Measurements from ENCODE around the gene DCAF5.

DCAF5 gene

GRCh38 chr14:69154779-69155178, 1.9 kb upstream of the DCAF5 start:
- no peak overlapping the region for H2AFZ ChIP-seq (ENCODE audit: low read length)
- H3K4me2 ChIP-seq (ENCODE audit: low read depth, low read length) = no peak overlapping the region

GRCh38 chr14:69153873-69154270, 953 bp upstream of the DCAF5 start:
- peaks cover 35% of the 10 kb centered on the region for H3K79me2 ChIP-seq (ENCODE audit: low read length)
- H3K4me2 ChIP-seq (ENCODE audit: low read depth, low read length) = peak overlapping the region; percentile 76
- TF ChIP-seq EZH2 (optimal IDR thresholded peaks at IDR 0.05; ENCODE audit: low read depth, low read length) (no peak), CTCF (IDR thresholded peaks at IDR 0.05; ENCODE audit: low read length) (no peak), EZH2phosphoT487 (IDR thresholded peaks at IDR 0.05; ENCODE audit: low read length) (no peak)
- H3K27me3 ChIP-seq (replicated peaks; ENCODE audit: insufficient read depth, low read length) = no peaks in the 10 kb centered on the region
- H3K36me3 ChIP-seq (replicated peaks; ENCODE audit: insufficient read depth, low read length) = no peaks in the 10 kb centered on the region
- DNase-seq = no peak
- H3K4me3 ChIP-seq (ENCODE audit: low read length) = peak overlapping the region; percentile 68
- no peaks in the 10 kb centered on the region for H3K9me3 ChIP-seq (replicated peaks; ENCODE audit: insufficient read depth, low read length)
- H3K27ac ChIP-seq (ENCODE audit: low read length) = no peak overlapping the region
- no peaks in the 10 kb centered on the region for H3F3A ChIP-seq (ENCODE audit: insufficient read depth, low read length)
- peak overlapping the region; percentile 75 for H2AFZ ChIP-seq (ENCODE audit: low read length)
- H3K4me1 ChIP-seq (ENCODE audit: low read length) = no peaks in the 10 kb centered on the region
- peak overlapping the region; percentile 35; the same call in 1 of the 2 replicates for H3K9ac ChIP-seq (ENCODE audit: low read length)
- H4K20me1 ChIP-seq (ENCODE audit: insufficient read depth, low read length) = no peaks in the 10 kb centered on the region
- H3K9me2 ChIP-seq (replicated peaks; ENCODE audit: insufficient read depth, low read length) = no peaks in the 10 kb centered on the region

More at GRCh38 chr14:69154779-69155178, 1.9 kb upstream of the DCAF5 start:
- no peaks in the 10 kb centered on the region for H3F3A ChIP-seq (ENCODE audit: insufficient read depth, low read length)
- peaks cover 25% of the 10 kb centered on the region for H3K79me2 ChIP-seq (ENCODE audit: low read length)
- H3K27me3 ChIP-seq (replicated peaks; ENCODE audit: insufficient read depth, low read length) = no peaks in the 10 kb centered on the region
- no peaks in the 10 kb centered on the region for H4K20me1 ChIP-seq (ENCODE audit: insufficient read depth, low read length)
- no peak for DNase-seq
- no peaks in the 10 kb centered on the region for H3K9me3 ChIP-seq (replicated peaks; ENCODE audit: insufficient read depth, low read length)
- TF ChIP-seq EZH2phosphoT487 (IDR thresholded peaks at IDR 0.05; ENCODE audit: low read length) (no peak), EZH2 (optimal IDR thresholded peaks at IDR 0.05; ENCODE audit: low read depth, low read length) (no peak), CTCF (IDR thresholded peaks at IDR 0.05; ENCODE audit: low read length) (no peak)
- no peak overlapping the region for H3K9ac ChIP-seq (ENCODE audit: low read length)
- H3K27ac ChIP-seq (ENCODE audit: low read length) = no peak overlapping the region
- no peaks in the 10 kb centered on the region for H3K36me3 ChIP-seq (replicated peaks; ENCODE audit: insufficient read depth, low read length)
- H3K4me1 ChIP-seq (ENCODE audit: low read length) = no peaks in the 10 kb centered on the region
- no peaks in the 10 kb centered on the region for H3K9me2 ChIP-seq (replicated peaks; ENCODE audit: insufficient read depth, low read length)
- no peak overlapping the region for H3K4me3 ChIP-seq (ENCODE audit: low read length)

DNA sequence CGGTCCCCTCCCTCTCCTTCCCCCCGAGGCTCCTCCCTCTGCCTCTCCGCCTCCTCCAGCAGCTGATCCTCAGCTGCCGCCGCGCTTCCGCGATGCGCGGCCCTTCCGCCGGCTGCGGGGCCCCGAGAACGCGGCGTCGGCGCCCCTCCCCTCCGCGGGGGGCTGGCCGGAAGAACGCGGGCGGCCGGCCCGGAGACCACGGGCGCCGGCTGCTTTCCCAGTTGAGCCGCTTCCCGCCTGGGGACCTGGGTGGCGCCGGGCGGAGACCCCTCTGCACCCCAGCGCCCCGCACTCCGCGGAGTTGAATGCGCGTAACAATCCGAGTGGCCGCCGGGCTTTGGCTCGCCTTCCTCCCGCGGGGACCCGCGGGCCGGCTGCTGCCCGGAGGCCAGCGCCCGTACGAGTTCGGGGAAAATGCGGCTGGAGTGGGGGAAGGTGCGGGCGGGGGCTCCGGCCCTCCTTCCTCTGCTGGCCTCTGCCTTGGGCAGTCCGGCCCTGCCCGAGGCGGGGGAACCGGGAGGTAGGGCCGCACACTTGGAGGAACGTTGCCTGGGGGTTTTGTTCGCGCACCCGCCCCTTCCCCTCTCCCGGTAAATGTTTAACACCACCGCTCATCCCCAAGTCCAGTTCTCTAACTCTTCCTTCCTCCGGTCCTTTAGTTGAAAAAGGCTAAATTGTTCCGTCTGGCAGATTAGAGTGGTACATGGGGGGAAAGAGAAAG, 393 bp upstream of the DCAF5 start:
- Histone ChIP-seq H3K36me3 (replicated peaks; ENCODE audit: insufficient read depth, low read length) (no peaks in the 10 kb centered on the region), H3K9me3 (replicated peaks; ENCODE audit: insufficient read depth, low read length) (no peaks in the 10 kb centered on the region), H3F3A (ENCODE audit: insufficient read depth, low read length) (no peaks in the 10 kb centered on the region), H3K27ac (ENCODE audit: low read length) (no peak overlapping the region), H3K4me1 (ENCODE audit: low read length) (no peaks in the 10 kb centered on the region), H3K4me3 (ENCODE audit: low read length) (peak overlapping the region; percentile 68), H3K27me3 (replicated peaks; ENCODE audit: insufficient read depth, low read length) (no peaks in the 10 kb centered on the region), H3K79me2 (ENCODE audit: low read length) (peaks cover 40% of the 10 kb centered on the region), H3K4me2 (ENCODE audit: low read depth, low read length) (peak overlapping the region; percentile 76), H3K9ac (ENCODE audit: low read length) (peak overlapping the region; percentile 35; the same call in 1 of the 2 replicates), H3K9me2 (replicated peaks; ENCODE audit: insufficient read depth, low read length) (no peaks in the 10 kb centered on the region), H4K20me1 (ENCODE audit: insufficient read depth, low read length) (no peaks in the 10 kb centered on the region), H2AFZ (ENCODE audit: low read length) (peak overlapping the region; percentile 75)
- TF ChIP-seq EZH2phosphoT487 (IDR thresholded peaks at IDR 0.05; ENCODE audit: low read length) (no peak), CTCF (IDR thresholded peaks at IDR 0.05; ENCODE audit: low read length) (no peak), EZH2 (optimal IDR thresholded peaks at IDR 0.05; ENCODE audit: low read depth, low read length) (no peak)
- peak; percentile 84 for DNase-seq

Measured in MM.1S (cell line).